ENCODE results near the gene PHKB. TPM values are rescaled to one million over a fixed set of nuclear protein-coding genes. Genes with fewer than 3 reads are reported as not detected.

Gene PHKB
- total and polyA plus RNA-seq, 2 donors (not counting 3 experiments of a cell fraction or from before 2014, with no cell fraction given) = 30.1 to 61.0 TPM

- no peaks in the 10 kb centered on the region for H3K9me1 ChIP-seq (replicated peaks; ENCODE audit: control insufficient read depth, extremely low read depth, insufficient read depth, low read length)
- no peaks in the 10 kb centered on the region for H3K79me2 ChIP-seq (ENCODE audit: control insufficient read depth, insufficient read depth, low read length)
- H3K27ac ChIP-seq (ENCODE audit: insufficient read depth, low read depth, low read length) = no peak overlapping the region
- H3K27me3 ChIP-seq (ENCODE audit: control insufficient read depth in 2 of 2, insufficient read depth in 2 of 2, low read length in 2 of 2) = no peaks in the 10 kb centered on the region
- FAIRE-seq (peak; percentile 70), DNase-seq (ENCODE audit: low read depth, low spot score) (peak; percentile 8)
- H4K20me1 ChIP-seq (replicated peaks; ENCODE audit: control insufficient read depth, extremely low read depth, insufficient read depth, low read length) = no peaks in the 10 kb centered on the region
- dilution Hi-C loops (cut with MboI; ENCODE audit: extremely low pct_ligation_motif_present, low sequenced_read_pairs) = no loop called here
- POLR2A ChIA-PET = no interaction called here
- no peak overlapping the region for H3K9ac ChIP-seq (replicated peaks; ENCODE audit: extremely low read depth, insufficient read depth, low read length)
- intact Hi-C loops (cut with micrococcal nuclease) = no loop called here
- H3K9me3 ChIP-seq (replicated peaks; ENCODE audit: control insufficient read depth, insufficient read depth, low read length) = no peaks in the 10 kb centered on the region
- TF ChIP-seq FOS (IDR thresholded peaks at IDR 0.05; ENCODE audit: borderline replicate concordance, insufficient read depth, low read length) (no peak), POLR2A (IDR thresholded peaks at IDR 0.05; ENCODE audit: low read depth, low read length) (no peak), POLR2AphosphoS5 (IDR thresholded peaks at IDR 0.05; ENCODE audit: insufficient read depth, low read depth, low read length) (no peak)
- H3K4me2 ChIP-seq (ENCODE audit: insufficient read depth, low read length) = no peak overlapping the region
- no TSS peak for BruUV-seq (replicated peaks)
- no peak overlapping the region for H3K4me3 ChIP-seq (replicated peaks in 1 of 3; ENCODE audit: insufficient read depth in 1 of 3, low read depth in 1 of 3, low read length in 3 of 3)
- no peaks in the 10 kb centered on the region for H3K4me1 ChIP-seq (ENCODE audit: control insufficient read depth, extremely low read depth, insufficient read depth, low read length)
- no peak overlapping the region for H2AFZ ChIP-seq (ENCODE audit: low read depth, low read length)
- peaks cover 5 to 9% of the 10 kb centered on the region in 2 experiments for H3K36me3 ChIP-seq (ENCODE audit: control insufficient read depth in 2 of 2, extremely low read depth in 1 of 2, insufficient read depth in 2 of 2, low read length in 2 of 2)
- CTCF ChIA-PET = interaction anchor here (0.7 kb wide), 1 partner anchor 20 kb away, joined by 3 read pairs; no protein-coding TSS in a partner anchor
Measured at GRCh38 chr16:47507701-47508100, 46.6 kb downstream of the PHKB start.

- CTCF ChIA-PET = no interaction called here
- H3K4me1 ChIP-seq (ENCODE audit: control insufficient read depth, extremely low read depth, insufficient read depth, low read length) = no peaks in the 10 kb centered on the region
- peaks cover 0 to 7% of the 10 kb centered on the region in 2 experiments for H3K36me3 ChIP-seq (ENCODE audit: control insufficient read depth in 2 of 2, extremely low read depth in 1 of 2, insufficient read depth in 2 of 2, low read length in 2 of 2)
- POLR2A ChIA-PET = no interaction called here
- no peak for DNase-seq (ENCODE audit: low read depth, low spot score)
- no TSS peak for BruUV-seq (replicated peaks)
- H3K9ac ChIP-seq (replicated peaks; ENCODE audit: extremely low read depth, insufficient read depth, low read length) = no peak overlapping the region
- H3K4me3 ChIP-seq (replicated peaks in 1 of 3; ENCODE audit: insufficient read depth in 1 of 3, low read depth in 1 of 3, low read length in 3 of 3) = no peak overlapping the region
- H3K9me3 ChIP-seq (replicated peaks; ENCODE audit: control insufficient read depth, insufficient read depth, low read length) = no peaks in the 10 kb centered on the region
- no peak overlapping the region for H3K4me2 ChIP-seq (ENCODE audit: insufficient read depth, low read length)
- H3K79me2 ChIP-seq (ENCODE audit: control insufficient read depth, insufficient read depth, low read length) = no peaks in the 10 kb centered on the region
- TF ChIP-seq EZH2 (IDR thresholded peaks at IDR 0.05; ENCODE audit: borderline replicate concordance, low read depth, low read length, severe bottlenecking) (no peak), JUN (IDR thresholded peaks at IDR 0.05; ENCODE audit: borderline replicate concordance, insufficient read depth, insufficient read length, low read depth) (no peak), CTCF (IDR thresholded peaks at IDR 0.05; ENCODE audit: extremely low read depth in 1 of 2, insufficient read depth in 1 of 2, low read depth in 1 of 2, low read length in 2 of 2) (no peak), GATA2 (IDR thresholded peaks at IDR 0.05; ENCODE audit: insufficient read depth, insufficient read length, low read depth, low read length) (no peak), FOS (IDR thresholded peaks at IDR 0.05; ENCODE audit: borderline replicate concordance, insufficient read depth, low read length) (no peak), POLR2AphosphoS5 (IDR thresholded peaks at IDR 0.05; ENCODE audit: insufficient read depth, low read depth, low read length) (no peak), MYC (IDR thresholded peaks at IDR 0.05; ENCODE audit: low read depth, low read length) (no peak), MAX (IDR thresholded peaks at IDR 0.05; ENCODE audit: insufficient read depth, insufficient read length) (no peak), POLR2A (IDR thresholded peaks at IDR 0.05; ENCODE audit: low read depth, low read length) (no peak)
- dilution Hi-C loops (cut with MboI; ENCODE audit: extremely low pct_ligation_motif_present, low sequenced_read_pairs) (no loop called here), intact Hi-C loops (cut with micrococcal nuclease) (no loop called here)
- H4K20me1 ChIP-seq (replicated peaks; ENCODE audit: control insufficient read depth, extremely low read depth, insufficient read depth, low read length) = no peaks in the 10 kb centered on the region
- no peak for FAIRE-seq
- no peak overlapping the region for H3K27ac ChIP-seq (ENCODE audit: insufficient read depth, low read depth, low read length)
- no peaks in the 10 kb centered on the region for H3K27me3 ChIP-seq (ENCODE audit: control insufficient read depth in 2 of 2, insufficient read depth in 2 of 2, low read length in 2 of 2)
- H2AFZ ChIP-seq (ENCODE audit: low read depth, low read length) = no peak overlapping the region
- H3K9me1 ChIP-seq (replicated peaks; ENCODE audit: control insufficient read depth, extremely low read depth, insufficient read depth, low read length) = no peaks in the 10 kb centered on the region
Measured at GRCh38 chr16:47511882-47512281, 50.8 kb downstream of the PHKB start.

Data from endothelial cell of umbilical vein (primary cell).